GM19240 (cell line): ENCODE results near the gene STX16.

Experiments
- DNase-seq: peaks from one replicate; pipeline ENCODE4 v3.0.0; 2011; ENCODE audit warnings: low spot score; ENCODE audit not compliant: insufficient read length

Gene STX16

GRCh38 chr20:58618351-58619076 lies 32.6 kb upstream of the STX16 start:
- DNase-seq, result no peak

GRCh38 chr20:58619077-58619863 lies 31.8 kb upstream of the STX16 start:
- DNase-seq, result no peak

- no peak for DNase-seq
These were observed 31.1 kb upstream of the STX16 start for GRCh38 chr20:58619864-58620431.

- DNase-seq, result no peak
These were observed 29.1 kb upstream of the STX16 start for GRCh38 chr20:58621906-58622548.

- DNase-seq, result no peak
These were observed 28.2 kb upstream of the STX16 start for GRCh38 chr20:58622671-58623578.

GRCh38 chr20:58623579-58624473 lies 27.3 kb upstream of the STX16 start:
- no peak for DNase-seq

- DNase-seq, result no peak
These were observed 26.4 kb upstream of the STX16 start for GRCh38 chr20:58624687-58625086.

GRCh38 chr20:58625585-58625984 lies 25.5 kb upstream of the STX16 start:
- no peak for DNase-seq

- no peak for DNase-seq
These were observed 25.0 kb upstream of the STX16 start for GRCh38 chr20:58626051-58626450.

- no peak for DNase-seq
These were observed 23.6 kb upstream of the STX16 start for GRCh38 chr20:58627212-58628072.

GRCh38 chr20:58628491-58629214 lies 22.4 kb upstream of the STX16 start:
- no peak for DNase-seq

GRCh38 chr20:58629215-58629580 lies 21.9 kb upstream of the STX16 start:
- DNase-seq, result no peak

- DNase-seq, result no peak
These were observed 21.0 kb upstream of the STX16 start for GRCh38 chr20:58630063-58630462.

- DNase-seq, result no peak
These were observed 17.7 kb upstream of the STX16 start for GRCh38 chr20:58633161-58634053.

GRCh38 chr20:58634059-58634458 lies 17.0 kb upstream of the STX16 start:
- DNase-seq, result no peak

GRCh38 chr20:58634521-58635278 lies 16.4 kb upstream of the STX16 start:
- no peak for DNase-seq

GRCh38 chr20:58635279-58635665 lies 15.8 kb upstream of the STX16 start:
- DNase-seq, result no peak
